GM12874 (cell line): ENCODE results near the gene AKR1B1.

Experiments used
- TF ChIP-seq, protein P1 (sequence below): IDR thresholded peaks from 2 replicates; pipeline ENCODE4 v1.5.1; 2011; ENCODE audit warnings: low read depth, mild to moderate bottlenecking, control low read depth, low read length, moderate library complexity; ENCODE audit not compliant: insufficient read depth

The AKR1B1 gene

DNA sequence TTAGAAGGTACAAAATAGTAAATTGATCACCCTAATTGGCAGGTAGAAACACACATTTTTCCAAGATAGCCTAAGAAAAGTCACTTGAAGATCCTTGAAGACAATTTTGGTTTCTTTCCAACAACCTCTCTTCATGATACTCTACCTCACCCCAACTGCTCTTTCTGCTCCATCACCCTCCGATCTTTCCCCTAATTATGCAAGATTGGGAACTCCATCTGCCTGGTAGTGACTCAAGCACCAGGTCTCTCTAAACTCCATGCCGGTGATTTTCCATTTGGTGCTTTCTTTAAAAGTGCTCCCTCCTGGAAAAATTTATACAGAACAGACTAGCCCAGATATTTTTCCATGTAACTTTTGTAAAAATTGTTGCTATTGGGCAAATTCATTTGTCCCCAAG lies 1.1 kb upstream of the AKR1B1 start:
- TF ChIP-seq, protein P1, sequence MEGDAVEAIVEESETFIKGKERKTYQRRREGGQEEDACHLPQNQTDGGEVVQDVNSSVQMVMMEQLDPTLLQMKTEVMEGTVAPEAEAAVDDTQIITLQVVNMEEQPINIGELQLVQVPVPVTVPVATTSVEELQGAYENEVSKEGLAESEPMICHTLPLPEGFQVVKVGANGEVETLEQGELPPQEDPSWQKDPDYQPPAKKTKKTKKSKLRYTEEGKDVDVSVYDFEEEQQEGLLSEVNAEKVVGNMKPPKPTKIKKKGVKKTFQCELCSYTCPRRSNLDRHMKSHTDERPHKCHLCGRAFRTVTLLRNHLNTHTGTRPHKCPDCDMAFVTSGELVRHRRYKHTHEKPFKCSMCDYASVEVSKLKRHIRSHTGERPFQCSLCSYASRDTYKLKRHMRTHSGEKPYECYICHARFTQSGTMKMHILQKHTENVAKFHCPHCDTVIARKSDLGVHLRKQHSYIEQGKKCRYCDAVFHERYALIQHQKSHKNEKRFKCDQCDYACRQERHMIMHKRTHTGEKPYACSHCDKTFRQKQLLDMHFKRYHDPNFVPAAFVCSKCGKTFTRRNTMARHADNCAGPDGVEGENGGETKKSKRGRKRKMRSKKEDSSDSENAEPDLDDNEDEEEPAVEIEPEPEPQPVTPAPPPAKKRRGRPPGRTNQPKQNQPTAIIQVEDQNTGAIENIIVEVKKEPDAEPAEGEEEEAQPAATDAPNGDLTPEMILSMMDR, result no peak

- TF ChIP-seq, protein P1, result peak; percentile 53
Observed at GRCh38 chr7:134458341-134458805, 527 bp downstream of the AKR1B1 start.

GRCh38 chr7:134457210-134457609 lies 1.7 kb downstream of the AKR1B1 start:
- TF ChIP-seq, protein P1, result no peak

- TF ChIP-seq, protein P1, result no peak
Observed at GRCh38 chr7:134454277-134454676, 4.6 kb downstream of the AKR1B1 start.

DNA sequence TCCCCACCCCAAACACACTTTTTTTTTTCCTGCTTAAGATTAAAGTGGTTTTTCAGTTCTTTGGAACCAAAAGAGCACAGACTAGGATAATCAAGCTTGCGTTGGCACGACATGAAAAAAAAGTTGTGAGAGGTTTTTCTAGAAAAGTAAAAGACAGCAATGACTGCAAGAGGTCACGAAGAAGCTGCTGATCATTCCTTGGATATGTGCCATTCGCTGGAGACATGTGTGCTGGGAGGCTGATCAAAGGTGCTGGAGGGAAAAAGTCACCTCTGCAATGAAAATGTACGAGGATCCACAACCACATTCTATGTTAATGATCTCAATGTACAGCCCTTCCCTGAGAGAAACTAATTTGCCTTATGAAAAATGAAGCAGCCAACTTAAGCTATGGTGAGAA lies 5.4 kb downstream of the AKR1B1 start:
- TF ChIP-seq, protein P1, result no peak

DNA sequence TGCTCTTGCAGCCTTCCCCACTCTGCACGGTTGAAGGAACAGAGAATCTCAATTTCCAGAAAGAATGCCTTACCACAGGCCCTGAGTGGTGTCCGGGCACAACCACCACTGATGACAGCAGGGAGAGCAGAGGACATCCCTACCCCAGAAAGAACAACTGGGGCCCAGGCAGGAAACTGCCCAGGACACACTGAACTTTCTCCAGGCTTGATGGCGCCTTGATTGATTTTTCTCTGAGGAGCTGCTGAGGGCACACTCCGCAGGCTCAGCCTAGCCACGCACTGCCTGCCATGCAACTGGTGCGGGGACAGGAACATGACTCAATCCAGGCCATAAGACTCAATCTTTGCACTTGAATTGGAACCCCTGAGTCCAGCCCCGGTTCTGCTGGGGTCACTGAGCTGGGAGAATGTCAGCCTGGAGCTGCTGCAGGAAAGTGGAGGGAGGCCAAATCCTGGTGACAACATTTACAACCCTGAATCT lies 5.9 kb downstream of the AKR1B1 start:
- TF ChIP-seq, protein P1, result no peak

GRCh38 chr7:134452419-134452838 lies 6.5 kb downstream of the AKR1B1 start:
- TF ChIP-seq, protein P1, result no peak
